GM19463 (cell line): ENCODE results near the gene ARL6IP1.
"Not testable (repeated sequence)": the region's sequence is repeated elsewhere in the genome, so short reads cannot be mapped to it uniquely, and the experiment has no call there.

Experiments used
- ATAC-seq: cut with Tn5 transposase; IDR thresholded peaks from one replicate; pipeline ENCODE4 v1.9.1; 2021; ENCODE audit warnings: mild to moderate bottlenecking, moderate library complexity; ENCODE audit not compliant: unreplicated experiment

Gene ARL6IP1

DNA sequence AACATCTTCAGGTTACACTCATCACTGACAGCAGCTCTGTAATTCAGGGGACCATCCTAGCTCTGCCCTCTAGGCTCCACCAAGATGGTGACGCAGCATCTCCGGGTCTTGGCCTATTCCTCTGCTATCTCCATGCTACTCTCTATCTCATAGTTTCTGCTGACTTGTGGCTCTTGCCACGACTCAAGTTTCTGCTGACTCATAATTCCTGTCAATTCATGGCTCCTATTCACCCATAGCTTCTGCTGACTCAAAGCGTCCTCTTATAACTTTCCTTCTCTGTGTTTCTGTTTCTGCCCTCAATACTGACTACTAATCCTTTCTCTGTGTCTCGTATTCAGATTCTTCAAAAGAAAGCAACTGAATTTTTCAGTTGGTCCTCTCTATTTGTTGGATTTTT is 38.6 kb downstream of the ARL6IP1 start:
- ATAC-seq, result peak; percentile 34

DNA sequence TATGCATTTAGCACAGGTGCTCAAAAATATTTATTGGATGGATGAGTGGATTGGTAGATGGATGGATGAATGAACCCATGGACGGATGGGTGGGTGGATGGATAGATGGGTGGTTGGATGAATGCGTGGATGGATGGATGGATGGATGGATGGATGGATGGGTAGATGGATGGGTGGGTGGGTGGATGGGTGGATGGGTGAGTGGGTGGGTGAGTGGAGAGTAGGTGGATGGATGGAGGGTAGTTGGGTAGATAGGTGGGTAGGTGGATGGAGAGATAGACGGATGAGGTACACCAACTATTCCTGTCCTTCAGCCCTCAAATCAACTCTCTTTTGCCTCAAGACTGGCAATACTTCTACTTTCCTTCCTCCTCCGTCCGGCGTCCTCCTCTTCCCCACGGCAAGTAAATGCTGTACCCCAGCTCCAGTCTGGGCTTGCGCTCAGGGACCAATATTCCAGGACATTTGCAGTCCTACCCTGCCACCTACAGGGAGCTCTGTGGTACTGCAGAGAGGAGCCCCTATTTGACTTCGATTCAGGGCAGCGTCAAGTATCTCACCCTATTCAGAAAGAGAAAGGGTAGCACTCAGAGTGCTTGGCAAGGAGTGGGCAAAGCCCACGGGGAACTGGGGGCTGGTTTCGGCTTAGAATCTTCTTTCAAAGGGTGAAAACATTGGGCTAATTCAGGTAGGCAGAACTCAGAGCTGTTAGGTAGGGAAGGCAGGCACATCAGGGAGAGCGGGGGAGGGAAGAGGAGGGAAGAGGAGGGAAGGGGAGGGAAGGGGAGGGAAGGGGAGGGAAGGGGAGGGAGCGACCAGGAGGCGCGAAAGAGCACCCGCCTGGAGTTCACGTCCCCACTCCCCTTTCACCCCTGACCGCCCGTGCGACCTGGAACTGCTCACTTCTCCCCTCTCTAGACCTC is 41.5 kb downstream of the ARL6IP1 start:
- ATAC-seq, result peak; percentile 45

DNA sequence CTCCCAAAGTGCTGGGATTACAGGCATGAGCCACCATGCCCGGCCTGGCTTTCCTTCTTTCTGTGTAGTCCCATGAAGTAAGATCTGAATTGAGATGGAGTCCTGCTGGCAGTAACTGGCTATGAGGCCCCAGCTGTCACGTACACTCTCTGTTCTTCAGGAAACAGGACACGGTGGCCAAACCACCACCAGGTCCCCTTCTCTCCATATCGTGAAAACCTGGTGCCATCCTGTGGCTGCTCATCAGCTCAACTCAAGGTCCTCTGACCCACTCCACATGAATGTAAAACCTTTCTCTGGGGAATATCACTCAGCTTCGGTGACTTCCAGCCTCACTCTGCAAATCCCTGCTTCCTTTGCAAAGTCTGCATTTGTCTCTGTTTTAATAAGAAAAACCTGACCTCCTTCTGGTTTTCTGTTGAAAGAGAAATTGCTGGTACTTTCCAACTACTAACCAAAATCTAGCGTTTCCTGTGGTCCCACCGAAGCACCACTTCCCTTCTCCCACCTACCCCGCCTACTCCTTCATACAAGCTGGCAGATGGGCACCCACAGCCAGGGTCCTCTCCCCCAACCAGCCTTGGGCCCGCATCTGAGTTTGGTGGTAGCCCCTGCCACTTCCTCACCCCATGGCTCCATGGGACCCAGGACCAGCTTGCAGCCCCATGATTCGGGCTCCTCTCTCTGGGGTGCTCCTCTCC is 43.2 kb downstream of the ARL6IP1 start:
- peak; percentile 46 for ATAC-seq

- ATAC-seq, result not testable (repeated sequence)
These were observed 44.7 kb downstream of the ARL6IP1 start for GRCh38 chr16:18756639-18757038.

- not testable (repeated sequence) for ATAC-seq
These were observed 58.5 kb downstream of the ARL6IP1 start for GRCh38 chr16:18742870-18743269.
